Activated naive CD4-positive, alpha-beta T cell (primary cell): ENCODE data around the gene N4BP3.

Source experiments
- DNase-seq, 4 experiments: peaks; one replicate each; lab custom pipeline; 2025; lab: John Stamatoyannopoulos, UW

N4BP3 gene

GRCh38 chr5:178098685-178099084 lies 14.6 kb upstream of the N4BP3 start:
- DNase-seq: no peak

DNA sequence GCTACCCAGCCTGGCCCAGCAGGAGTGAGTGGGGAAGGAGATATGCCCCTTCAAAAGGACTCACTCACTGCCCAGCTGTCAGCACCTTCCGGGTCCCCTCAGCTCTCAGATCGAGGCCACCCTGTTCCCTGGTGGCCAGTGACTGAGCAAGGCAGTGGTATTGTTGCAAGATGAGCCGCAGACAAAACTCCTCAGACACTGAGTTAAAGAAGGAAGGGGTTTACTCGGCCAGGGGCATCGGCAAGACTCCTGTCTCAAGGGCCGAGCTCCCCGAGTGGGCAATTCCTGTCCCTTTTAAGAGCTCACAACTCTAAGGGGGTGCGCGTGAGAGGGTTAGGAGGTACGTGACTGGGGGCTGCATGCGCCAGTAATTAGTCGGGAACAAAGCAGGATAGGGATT lies 9.7 kb upstream of the N4BP3 start:
- DNase-seq: no peak

GRCh38 chr5:178104492-178104891 lies 8.8 kb upstream of the N4BP3 start:
- DNase-seq: no peak

- DNase-seq: no peak
Measured at GRCh38 chr5:178106086-178106485, 7.2 kb upstream of the N4BP3 start.

DNA sequence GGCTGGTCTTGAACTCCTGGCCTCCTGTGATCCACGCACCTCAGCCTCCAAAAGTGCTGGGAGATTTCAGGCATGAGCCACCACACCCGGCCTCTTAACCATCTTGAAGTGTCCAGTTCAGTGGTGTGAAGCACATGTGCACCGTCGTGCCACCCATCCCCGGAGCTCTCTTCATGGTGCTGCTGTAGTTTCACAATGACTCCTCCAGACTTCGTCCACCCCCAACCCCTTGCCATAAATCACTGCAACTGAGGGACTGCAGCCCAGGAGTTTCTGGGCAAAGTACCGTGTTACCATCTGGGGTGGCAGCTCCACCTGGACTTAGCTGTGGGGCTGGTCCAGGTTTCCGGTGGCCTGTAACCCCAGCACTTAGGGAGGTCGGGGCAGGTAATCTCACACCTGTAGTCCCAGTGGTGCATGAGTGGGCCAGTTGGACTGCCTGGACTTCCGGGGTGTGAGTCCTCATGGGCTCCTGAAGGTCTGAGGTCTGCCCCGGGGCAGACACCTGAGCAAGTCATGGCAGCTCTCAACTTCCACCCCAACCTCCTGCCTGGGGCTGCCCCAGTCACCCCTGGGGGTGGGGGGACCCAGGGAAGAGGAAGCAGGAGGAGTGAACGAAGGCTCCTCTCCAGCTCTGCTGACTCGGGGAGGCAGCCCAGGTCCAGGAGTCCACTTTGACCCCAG lies 6.6 kb upstream of the N4BP3 start:
- DNase-seq: no peak

- no peak for DNase-seq
Measured at GRCh38 chr5:178107756-178108310, 5.5 kb upstream of the N4BP3 start.

DNA sequence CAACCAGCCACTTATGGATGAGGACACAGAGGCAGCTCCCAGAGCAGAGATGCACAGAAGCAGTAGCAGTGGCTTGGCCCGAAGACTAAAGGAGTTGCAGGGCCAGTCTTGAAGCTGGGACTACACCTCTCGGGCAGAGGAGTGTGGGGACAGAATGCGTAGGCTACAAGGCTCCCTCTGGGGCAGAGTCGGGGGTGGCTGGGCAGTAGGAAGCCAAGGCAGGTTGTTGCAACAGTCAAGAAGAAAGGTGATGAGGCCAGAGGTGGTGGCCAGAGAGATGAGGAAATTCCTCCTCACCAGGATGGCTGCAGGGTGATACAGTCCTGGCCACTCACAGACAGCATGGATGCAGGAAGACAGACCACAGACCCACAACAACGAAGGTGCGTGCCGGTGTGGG lies 4.9 kb upstream of the N4BP3 start:
- DNase-seq: no peak

GRCh38 chr5:178108966-178109365 lies 4.4 kb upstream of the N4BP3 start:
- no peak for DNase-seq

DNA sequence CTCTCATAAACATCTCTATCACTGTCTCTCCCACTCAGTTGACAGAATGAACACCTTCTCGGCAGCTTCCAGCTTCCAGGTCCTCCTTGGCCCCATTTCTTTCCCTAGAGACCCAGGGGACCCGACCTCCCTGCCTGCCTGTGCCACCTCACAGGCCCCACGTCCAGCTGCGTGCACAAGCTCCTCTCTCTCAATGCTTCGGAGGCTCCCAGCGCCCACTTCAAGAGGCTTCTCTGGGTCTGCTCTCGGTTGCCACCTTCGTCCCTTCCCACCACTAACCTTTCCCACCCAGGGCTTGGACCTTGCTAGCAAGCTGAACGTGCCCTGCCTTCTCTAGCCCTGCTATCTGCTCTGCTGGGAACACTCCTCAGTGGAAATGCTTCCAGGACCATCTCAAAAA lies 2.8 kb upstream of the N4BP3 start:
- DNase-seq: no peak

GRCh38 chr5:178111925-178112324 lies 1.4 kb upstream of the N4BP3 start:
- DNase-seq: no peak

DNA sequence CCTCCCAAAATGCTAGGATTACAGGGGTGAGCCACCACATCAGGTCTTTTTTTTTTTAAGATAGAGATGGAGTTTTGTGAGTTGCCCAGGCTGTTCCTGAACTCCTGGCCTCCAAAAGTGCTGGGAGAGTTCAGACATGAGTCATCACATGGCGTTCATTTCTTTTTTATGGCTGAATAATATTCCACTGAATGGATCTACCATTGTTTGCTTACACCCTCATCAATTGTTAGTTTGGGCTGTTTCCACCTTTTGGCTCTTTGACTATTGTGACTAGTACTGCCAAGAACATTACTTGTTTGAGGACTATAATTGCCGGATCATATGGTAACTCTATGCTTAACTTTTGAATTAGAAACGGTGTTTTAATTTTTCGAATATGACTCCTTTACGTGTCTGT lies 787 bp upstream of the N4BP3 start:
- DNase-seq: no peak

DNA sequence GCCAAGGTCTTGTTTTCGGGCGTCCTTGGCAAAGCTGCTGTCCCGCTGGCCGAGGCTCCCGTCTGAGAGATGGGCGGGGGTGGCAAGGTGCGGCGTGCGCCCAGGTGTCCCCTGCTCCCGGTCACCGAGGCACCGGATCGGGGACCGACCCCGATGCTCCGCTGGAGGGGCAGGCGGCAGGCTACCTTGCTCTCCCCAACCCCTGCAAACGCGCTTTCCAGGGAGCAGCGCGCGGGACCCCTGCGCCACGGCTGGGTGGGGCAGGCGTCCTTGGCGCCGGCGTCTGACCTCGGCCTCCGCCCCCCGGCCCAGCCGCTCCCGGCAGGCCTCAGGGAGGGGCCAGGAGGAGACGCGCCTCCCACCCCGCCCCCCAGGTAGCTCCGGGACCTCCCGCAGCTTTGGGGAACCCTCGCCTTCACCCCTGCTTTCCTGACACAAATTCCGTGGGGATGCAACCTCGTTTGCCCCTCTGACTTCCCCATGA lies 551 bp downstream of the N4BP3 start:
- DNase-seq: no peak

GRCh38 chr5:178114325-178115135 lies 1.2 kb downstream of the N4BP3 start:
- peak in 2 of 4 experiments; percentile 27 to 31 for DNase-seq

DNA sequence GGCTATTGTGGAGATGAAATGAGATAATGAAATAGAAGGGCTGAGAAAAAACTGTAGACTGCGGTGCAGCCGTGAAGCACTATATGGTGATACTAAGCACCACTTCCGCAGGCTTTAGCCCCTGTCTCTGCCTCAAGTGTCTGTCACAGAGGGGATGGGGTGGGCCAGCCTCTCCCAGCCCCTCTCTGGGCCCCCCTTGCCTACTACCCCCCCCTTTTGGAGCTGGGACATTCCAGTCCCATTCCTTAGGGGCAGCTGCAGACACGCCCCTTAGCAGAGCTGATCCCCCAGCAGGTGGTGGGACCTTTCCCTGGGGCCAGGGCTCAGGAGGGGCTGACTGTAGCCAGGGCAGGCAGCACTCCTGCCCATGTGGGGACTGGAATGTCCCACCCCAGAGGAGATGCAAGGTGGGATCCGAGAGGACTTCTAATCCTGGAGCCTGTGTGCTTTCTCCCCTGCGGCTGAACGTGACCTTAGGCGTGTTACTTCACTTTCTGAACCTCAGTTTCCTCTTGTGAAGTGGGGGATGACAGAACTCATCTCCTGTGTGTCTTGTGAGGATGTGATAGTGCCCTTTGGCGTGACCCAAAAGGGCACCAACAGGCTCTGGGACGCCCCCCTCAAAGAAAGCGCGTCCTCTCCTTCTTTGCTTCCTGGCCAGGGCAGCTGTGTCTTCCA lies 1.9 kb downstream of the N4BP3 start:
- no peak for DNase-seq

- DNase-seq: no peak
Measured at GRCh38 chr5:178115814-178116142, 2.4 kb downstream of the N4BP3 start.

GRCh38 chr5:178116143-178116885 lies 3.0 kb downstream of the N4BP3 start:
- DNase-seq: peak in 2 of 4 experiments; percentile 9 to 26

DNA sequence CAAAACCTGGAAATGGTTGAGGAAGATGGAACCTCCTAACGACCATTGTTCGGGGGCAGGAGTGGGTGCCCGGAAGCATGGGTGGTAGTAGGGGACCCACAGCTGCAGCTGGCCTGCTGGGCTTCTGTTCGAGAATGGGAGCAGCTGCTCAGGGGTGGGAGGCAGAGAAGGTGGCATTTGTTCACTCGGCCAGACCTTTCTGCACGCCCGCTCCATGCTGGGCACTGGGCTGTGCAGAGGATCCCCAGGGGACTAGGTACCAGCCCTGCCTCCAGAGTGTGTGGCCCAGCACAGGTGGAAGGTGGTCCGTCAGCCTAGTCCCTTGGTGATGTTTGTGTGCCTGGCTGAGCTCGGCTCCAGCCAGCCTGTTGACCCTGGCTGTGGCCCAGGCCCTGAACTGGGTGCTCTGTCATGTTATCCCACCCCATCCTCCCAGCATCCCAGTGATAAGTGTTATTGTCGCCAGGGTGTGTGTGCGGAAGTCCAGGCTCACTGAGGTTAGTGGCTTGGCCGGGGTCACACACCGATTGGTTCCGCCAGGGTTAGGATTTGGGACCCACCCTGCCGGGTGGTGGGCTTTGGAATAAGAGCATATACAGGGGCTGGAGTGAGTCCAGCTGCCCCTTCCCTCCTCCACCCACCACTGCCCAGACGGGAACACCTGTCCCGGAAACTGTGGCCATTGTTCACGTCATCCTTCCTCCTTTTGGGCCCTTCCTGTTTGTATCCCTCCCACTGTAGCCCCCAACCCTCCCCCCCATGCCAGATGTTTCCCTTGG lies 4.8 kb downstream of the N4BP3 start:
- DNase-seq: no peak

DNA sequence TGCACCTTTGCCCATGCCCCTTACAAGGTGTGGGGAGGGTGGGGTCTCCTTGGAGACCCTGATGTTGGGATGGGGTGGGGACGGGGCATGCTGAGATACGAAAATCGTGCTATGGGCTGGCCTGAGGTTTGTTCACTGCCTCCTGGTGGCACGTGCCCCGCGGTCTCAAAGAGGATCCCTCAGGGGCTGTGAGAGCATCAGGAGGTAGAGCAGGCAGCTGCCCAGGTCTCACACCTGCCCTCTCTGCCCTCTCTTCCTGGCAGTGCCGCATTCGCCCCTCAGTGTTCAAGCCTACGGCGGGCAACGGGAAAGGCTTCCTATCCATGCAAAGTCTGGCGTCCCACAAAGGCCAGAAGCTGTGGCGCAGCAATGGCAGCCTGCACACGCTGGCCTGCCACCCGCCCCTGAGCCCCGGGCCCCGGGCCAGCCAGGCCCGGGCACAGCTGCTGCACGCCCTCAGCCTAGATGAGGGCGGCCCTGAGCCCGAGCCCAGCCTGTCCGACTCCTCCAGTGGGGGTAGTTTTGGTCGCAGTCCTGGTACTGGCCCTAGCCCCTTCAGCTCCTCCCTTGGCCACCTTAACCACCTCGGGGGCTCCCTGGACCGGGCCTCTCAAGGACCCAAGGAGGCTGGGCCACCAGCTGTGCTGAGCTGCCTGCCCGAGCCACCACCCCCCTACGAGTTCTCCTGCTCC lies 6.7 kb downstream of the N4BP3 start:
- no peak for DNase-seq

DNA sequence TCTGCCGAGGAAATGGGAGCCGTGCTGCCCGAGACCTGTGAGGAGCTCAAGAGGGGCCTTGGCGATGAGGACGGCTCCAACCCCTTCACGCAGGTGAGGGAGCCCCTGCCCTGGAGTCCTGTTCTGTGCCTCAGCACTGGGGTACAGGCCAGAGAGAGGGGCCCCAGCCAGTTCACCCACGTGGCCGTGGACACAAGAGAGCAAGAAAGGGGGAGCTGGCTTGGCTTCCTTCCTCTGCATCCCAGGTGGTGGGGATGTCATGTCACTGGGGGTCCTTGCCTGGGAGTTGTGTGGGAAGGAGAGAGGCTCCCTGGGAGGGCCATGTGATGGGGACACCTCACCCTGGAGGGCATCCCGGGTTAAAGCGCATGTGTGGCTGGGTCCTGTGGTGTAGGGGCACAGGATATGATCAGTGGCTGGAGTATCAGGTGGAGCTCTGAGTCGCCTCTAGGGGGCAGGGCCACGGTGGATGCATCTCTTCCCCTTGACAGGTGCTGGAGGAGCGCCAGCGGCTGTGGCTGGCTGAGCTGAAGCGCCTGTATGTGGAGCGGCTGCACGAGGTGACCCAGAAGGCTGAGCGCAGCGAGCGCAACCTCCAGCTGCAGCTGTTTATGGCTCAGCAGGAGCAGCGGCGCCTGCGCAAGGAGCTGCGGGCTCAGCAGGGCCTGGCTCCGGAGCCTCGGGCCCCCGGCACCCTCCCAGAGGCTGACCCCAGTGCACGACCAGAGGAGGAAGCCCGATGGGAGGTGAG lies 7.5 kb downstream of the N4BP3 start:
- DNase-seq: peak; percentile 26 to 83 (median 64)
